Ramos (cell line): ENCODE results near the gene REEP3.
"Not testable (repeated sequence)": the region's sequence is repeated elsewhere in the genome, so short reads cannot be mapped to it uniquely, and the experiment has no call there.

ENCODE experiments used
- in situ Hi-C: fragments of 300-500 bp; cut with MboI; formaldehyde crosslinking; loops from one replicate; pipeline ENCODE4 v1.14.3; 2022; ENCODE audit warnings: low sequenced_read_pairs; ENCODE audit not compliant: unreplicated experiment

REEP3 gene

DNA sequence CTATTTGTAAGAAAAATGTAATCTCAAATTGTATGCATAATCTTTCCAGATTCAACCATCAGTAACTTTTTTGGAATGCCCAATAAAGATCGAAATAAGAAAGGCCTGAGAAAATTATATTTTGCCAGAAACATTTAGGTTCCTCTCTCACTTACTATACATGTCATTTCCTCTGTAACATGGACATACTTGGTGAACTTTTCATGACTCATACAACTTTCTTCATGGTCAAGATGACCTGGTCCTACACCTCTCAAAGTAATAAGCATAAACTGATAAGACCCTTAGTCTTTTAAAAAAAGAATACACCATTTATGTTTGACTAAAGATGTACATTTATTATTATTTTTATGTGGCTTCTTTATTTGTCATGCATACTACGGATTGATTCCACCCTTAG lies 125.3 kb downstream of the REEP3 start:
- in situ Hi-C loops = loop anchor here (25.0 kb wide), 1 partner anchor 434 kb away; no protein-coding TSS in a partner anchor

DNA sequence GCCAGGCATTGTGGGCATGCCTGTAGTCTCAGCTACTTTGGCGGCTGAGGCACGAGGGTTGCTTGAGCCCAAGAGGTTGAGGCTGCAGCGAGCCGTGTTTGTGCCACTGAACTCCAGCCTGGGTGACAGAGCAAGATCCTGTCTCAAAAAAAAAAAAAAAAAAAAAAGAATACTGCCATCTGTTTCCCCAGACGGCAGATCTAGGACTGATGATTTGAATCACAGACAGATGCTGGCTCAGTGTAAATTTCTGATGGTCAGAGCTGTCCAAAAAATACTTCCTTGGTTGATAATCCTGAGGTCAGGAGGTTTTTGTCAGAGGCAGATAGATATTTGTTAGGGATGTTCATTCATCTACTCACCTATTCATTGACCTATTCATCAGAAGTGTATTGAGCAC lies 130.7 kb downstream of the REEP3 start:
- in situ Hi-C loops = no loop called here

DNA sequence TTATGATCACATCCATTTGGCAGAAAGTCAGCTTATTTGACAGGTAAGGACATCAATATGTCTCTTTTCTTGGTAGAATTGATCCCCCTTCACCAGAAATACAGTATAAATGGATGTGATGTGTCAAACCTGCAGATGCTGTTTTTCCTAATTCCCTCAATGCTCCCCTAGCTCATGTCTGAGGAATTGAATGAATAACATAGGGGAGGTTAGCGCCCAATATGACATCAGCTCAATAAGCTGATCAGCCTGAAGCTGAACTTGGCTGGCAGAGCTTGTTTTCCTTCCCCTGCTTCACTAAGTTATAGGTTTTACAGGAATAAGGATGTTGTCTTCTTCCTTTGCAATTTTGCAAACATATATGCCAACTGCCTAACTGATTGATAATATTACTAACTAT lies 132.5 kb downstream of the REEP3 start:
- in situ Hi-C loops = no loop called here

GRCh38 chr10:63657761-63658160 lies 136.6 kb downstream of the REEP3 start:
- in situ Hi-C loops = no loop called here

GRCh38 chr10:63660941-63661340 lies 139.7 kb downstream of the REEP3 start:
- in situ Hi-C loops = not testable (repeated sequence)

- in situ Hi-C loops = no loop called here
Measured at GRCh38 chr10:63661347-63661746, 140.1 kb downstream of the REEP3 start.

- in situ Hi-C loops = no loop called here
Measured at GRCh38 chr10:63664341-63664885, 143.2 kb downstream of the REEP3 start.

DNA sequence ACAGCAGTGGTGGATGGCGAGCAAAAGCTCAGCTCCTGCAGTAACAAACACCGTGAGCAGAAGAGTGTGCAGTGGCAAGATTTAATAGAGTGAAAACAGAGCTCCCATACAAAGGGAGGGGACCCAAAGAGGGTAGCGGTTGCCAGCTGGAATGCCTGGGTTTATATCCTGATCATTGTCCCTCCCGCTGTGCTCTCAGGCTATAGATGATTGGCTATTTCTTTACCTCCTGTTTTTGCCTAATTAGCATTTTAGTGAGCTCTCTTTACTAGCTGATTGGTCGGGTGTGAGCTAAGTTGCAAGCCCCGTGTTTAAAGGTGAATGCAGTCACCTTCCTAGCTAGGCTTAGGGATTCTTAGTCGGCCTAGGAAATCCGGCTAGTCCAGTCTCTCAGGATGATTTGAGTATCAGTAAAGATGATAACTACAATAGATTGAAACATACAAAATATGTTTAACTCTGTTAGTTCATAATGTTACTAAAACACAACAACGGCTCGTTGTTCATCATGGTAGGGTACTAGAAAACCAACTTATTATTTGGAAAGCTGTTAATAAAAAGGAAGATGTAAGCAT lies 143.9 kb downstream of the REEP3 start:
- in situ Hi-C loops = not testable (repeated sequence)

- in situ Hi-C loops = no loop called here
Measured at GRCh38 chr10:63665670-63666134, 144.5 kb downstream of the REEP3 start.

GRCh38 chr10:63666836-63667383 lies 145.7 kb downstream of the REEP3 start:
- in situ Hi-C loops = no loop called here

- in situ Hi-C loops = no loop called here
Measured at GRCh38 chr10:63667596-63668480, 146.6 kb downstream of the REEP3 start.

DNA sequence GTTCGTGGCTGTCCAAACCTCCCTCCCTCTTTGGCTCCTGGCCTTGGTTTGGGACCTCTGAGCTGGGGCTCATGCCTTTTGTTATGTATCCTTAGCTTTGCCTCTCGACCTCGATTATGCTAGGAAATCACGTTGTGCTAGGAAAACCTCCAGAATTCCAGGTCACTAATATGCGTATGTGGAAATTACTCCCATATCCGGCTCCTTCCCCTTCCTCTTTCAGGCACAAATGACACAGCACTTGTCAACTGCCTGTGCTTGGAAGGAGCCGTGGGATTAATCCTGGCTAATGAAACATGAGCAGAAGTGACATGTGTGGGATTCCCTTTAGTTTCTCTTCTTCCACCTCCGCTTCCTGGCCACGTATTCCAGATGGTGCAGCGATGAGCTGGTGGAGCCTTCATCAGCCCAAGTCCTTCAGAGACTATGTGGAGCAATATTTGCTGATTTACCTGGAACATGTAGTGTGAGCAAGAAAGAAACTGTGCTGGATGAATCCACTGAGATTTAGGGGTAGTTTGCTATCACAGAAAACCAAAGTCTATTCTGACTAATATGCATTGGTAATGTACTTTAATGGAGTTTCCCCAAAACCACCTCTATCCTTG lies 149.2 kb downstream of the REEP3 start:
- in situ Hi-C loops = no loop called here

GRCh38 chr10:63671317-63671937 lies 150.2 kb downstream of the REEP3 start:
- in situ Hi-C loops = no loop called here

GRCh38 chr10:63672491-63672890 lies 151.3 kb downstream of the REEP3 start:
- in situ Hi-C loops = no loop called here

DNA sequence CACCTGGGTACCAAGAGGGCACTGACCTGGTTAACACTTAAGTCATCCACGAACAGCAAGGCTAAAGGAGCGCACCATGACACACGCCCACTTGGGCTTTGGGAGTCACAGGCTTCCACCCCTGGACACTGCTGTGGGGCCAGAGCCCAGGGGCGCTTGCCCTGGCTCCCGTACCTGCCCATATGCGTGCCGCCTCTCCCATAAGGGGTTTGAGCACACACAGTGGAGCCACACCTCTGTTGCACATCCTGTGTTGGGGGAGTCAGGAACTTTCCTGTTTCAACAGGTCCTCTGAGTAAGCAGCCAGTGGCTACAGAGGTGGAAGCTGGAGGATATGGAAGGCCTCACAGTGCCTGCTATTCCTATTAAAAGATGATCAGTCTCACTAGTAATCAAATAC lies 152.0 kb downstream of the REEP3 start:
- in situ Hi-C loops = no loop called here

- in situ Hi-C loops = no loop called here
Measured at GRCh38 chr10:63673846-63674245, 152.6 kb downstream of the REEP3 start.
